Tibial nerve (tissue), 4 donors: ENCODE data around the gene SVIL.

Experiments used
- CTCF ChIP-seq, 5 experiments: fragments of 200-600 bp in 3 of 5; fragments of 450-650 bp in 2 of 5; sonication (generic) in 3 of 5; IDR thresholded peaks; one replicate each; pipeline ENCODE4 v1.5.1; 2016 to 2019; ENCODE audit warnings: antibody characterized with exemption in 5 of 5, mild to moderate bottlenecking in 3 of 5, moderate library complexity in 2 of 5
- EP300 ChIP-seq, 2 donors: sonication (generic); formaldehyde crosslinking; IDR thresholded peaks; one replicate each; pipeline ENCODE4 v1.6.1; 2017; ENCODE audit warnings: antibody characterized with exemption in 2 of 2, mild to moderate bottlenecking in 1 of 2
- POLR2A ChIP-seq, 2 donors: fragments of 450-650 bp; IDR thresholded peaks; one replicate each; pipeline ENCODE4 v1.6.1; 2017; ENCODE audit warnings: antibody characterized with exemption in 2 of 2, mild to moderate bottlenecking in 2 of 2, moderate library complexity in 2 of 2

DNA sequence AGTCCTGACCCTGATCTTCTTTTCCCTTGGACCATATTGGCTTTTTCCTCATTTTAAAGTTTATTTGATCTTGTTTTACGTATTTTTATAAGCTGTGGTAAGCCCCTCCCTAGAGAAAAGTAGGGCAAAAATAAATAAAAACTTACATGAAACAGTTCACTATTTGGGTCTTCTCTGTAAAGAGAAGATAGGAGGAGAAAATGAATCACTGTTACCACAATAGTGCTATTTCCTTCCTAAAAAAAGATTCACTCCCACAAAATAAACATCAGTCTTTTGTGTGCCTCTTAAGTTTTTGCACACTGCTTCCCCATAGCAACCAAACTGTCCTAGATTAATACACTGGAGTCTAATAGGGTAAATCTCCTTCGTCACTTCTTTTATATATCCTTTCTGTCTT lies 1.4 kb upstream of the SVIL start:
- TF ChIP-seq CTCF (IDR thresholded peaks at IDR 0.05): no peak
- TF ChIP-seq EP300 (IDR thresholded peaks at IDR 0.05): no peak
- TF ChIP-seq POLR2A (IDR thresholded peaks at IDR 0.05): no peak
